Natural killer cell (primary cell): ENCODE results near the gene ZBTB25. TPM values are rescaled to one million over a fixed set of nuclear protein-coding genes. Genes with fewer than 3 reads are reported as not detected.

Experiments used
- ATAC-seq, 3 donors: fragments of 150-1000 bp in 2 of 3; fragments of 200-7000 bp in 1 of 3; cut with Tn5 transposase; 1 replicate in 1 of 3; 2 replicates in 2 of 3; pipeline ENCODE4 v1.10.0; 2021; ENCODE audit warnings: mild to moderate bottlenecking in 2 of 3, moderate library complexity in 2 of 3
- DNase-seq, 2 donors: peaks; one replicate each; pipeline versions ENCODE4 v3.0.0 to v3.0.0-alpha.2; 2013 to 2021; ENCODE audit warnings: mixed read lengths in 1 of 2
- H3K27ac ChIP-seq: one replicate; pipeline ENCODE4 v1.5.1; 2013; ENCODE audit warnings: mild to moderate bottlenecking, low read length
- H3K27me3 ChIP-seq: one replicate; pipeline ENCODE4 v1.6.1; 2013; ENCODE audit warnings: low read length; ENCODE audit not compliant: control insufficient read depth, insufficient read depth
- H3K36me3 ChIP-seq: one replicate; pipeline ENCODE4 v1.6.1; 2013; ENCODE audit warnings: low read length; ENCODE audit not compliant: control insufficient read depth, insufficient read depth
- H3K4me1 ChIP-seq: one replicate; pipeline ENCODE4 v1.6.1; 2013; ENCODE audit warnings: low read length; ENCODE audit not compliant: control insufficient read depth, insufficient read depth
- H3K4me3 ChIP-seq: one replicate; pipeline ENCODE4 v1.5.1; 2013; ENCODE audit warnings: low read length
- H3K9me3 ChIP-seq: one replicate; pipeline ENCODE4 v1.6.1; 2013; ENCODE audit warnings: low read length; ENCODE audit not compliant: control insufficient read depth, insufficient read depth
- H3K27ac Mint-ChIP-seq, 2 donors: one replicate each; pipeline ENCODE4 v1.8.0; 2022; ENCODE audit warnings: mild to moderate bottlenecking in 2 of 2, mixed read lengths in 2 of 2, moderate library complexity in 1 of 2
- H3K27me3 Mint-ChIP-seq, 2 donors: one replicate each; pipeline ENCODE4 v1.8.0; 2022; ENCODE audit warnings: low read depth in 2 of 2, mixed read lengths in 2 of 2
- H3K36me3 Mint-ChIP-seq: one replicate; pipeline ENCODE4 v1.8.0; 2022; ENCODE audit warnings: mixed read lengths
- H3K4me1 Mint-ChIP-seq, 2 donors: one replicate each; pipeline ENCODE4 v1.8.0; 2022; ENCODE audit warnings: mixed read lengths in 2 of 2
- H3K4me3 Mint-ChIP-seq: one replicate; pipeline ENCODE4 v1.8.0; 2022; ENCODE audit warnings: mild to moderate bottlenecking, moderate library complexity, mixed read lengths
- H3K9me3 Mint-ChIP-seq, 2 donors: one replicate each; pipeline ENCODE4 v1.8.0; 2022; ENCODE audit warnings: mixed read lengths in 2 of 2
- CTCF ChIP-seq: fragments of 200-600 bp; IDR thresholded peaks from one replicate; pipeline ENCODE4 v1.8.0; 2022; ENCODE audit warnings: antibody characterized with exemption
- WGBS: methylation state at CpG from one replicate; pipeline ENCODE4 v1.1.7; 2013; ENCODE audit warnings: missing lambda C conversion rate; ENCODE audit not compliant: insufficient coverage; 5-methylcytosine and 5-hydroxymethylcytosine counted together
- intact Hi-C: fragments of 100-400 bp; cut with micrococcal nuclease; formaldehyde crosslinking; loops from one replicate; pipeline ENCODE4 v1.14.2; 2022
- total RNA-seq, 4 donors: library from RNA; stranded (reverse); fragments of 120-200 nt in 1 of 4; gene quantifications; one replicate each; pipeline versions ENCODE4 v1.2.3 to v1.2.4, GENCODE V29; 2013 to 2022

Gene ZBTB25
- total RNA-seq, 3 donors from 2014 or later (not counting 1 experiment from before 2014, with no cell fraction given) = 29.7 to 36.7 (median 31.1) TPM

GRCh38 chr14:64407329-64407728 is 96.3 kb downstream of the ZBTB25 start:
- Histone ChIP-seq H3K27ac (no peak overlapping the region), H3K4me3 (no peak overlapping the region), H3K4me1 (no peaks in the 10 kb centered on the region), H3K27me3 (no peaks in the 10 kb centered on the region), H3K36me3 (peaks cover 6% of the 10 kb centered on the region), H3K9me3 (no peaks in the 10 kb centered on the region)
- Mint-ChIP-seq H3K36me3 (no peaks in the 10 kb centered on the region), H3K4me1 (no peaks in the 10 kb centered on the region), H3K4me3 (no peak overlapping the region), H3K9me3 (no peaks in the 10 kb centered on the region), H3K27me3 (no peaks in the 10 kb centered on the region), H3K27ac (no peak overlapping the region)
- no peak for DNase-seq
- no peak for ATAC-seq
- intact Hi-C loops = no loop called here
- no peak for TF ChIP-seq CTCF
- WGBS = 96% methylated on average over 2 of the region's 2 CpGs

GRCh38 chr14:64405295-64405694 is 98.3 kb downstream of the ZBTB25 start:
- no peak for DNase-seq
- Mint-ChIP-seq H3K36me3 (no peaks in the 10 kb centered on the region), H3K4me1 (no peaks in the 10 kb centered on the region), H3K9me3 (no peaks in the 10 kb centered on the region), H3K27me3 (no peaks in the 10 kb centered on the region), H3K4me3 (no peak overlapping the region), H3K27ac (no peak overlapping the region)
- no peaks in the 10 kb centered on the region for H3K27me3 ChIP-seq
- H3K27ac ChIP-seq = no peak overlapping the region
- no peak overlapping the region for H3K4me3 ChIP-seq
- H3K9me3 ChIP-seq = no peaks in the 10 kb centered on the region
- intact Hi-C loops = no loop called here
- no peaks in the 10 kb centered on the region for H3K36me3 ChIP-seq
- ATAC-seq = no peak
- no peaks in the 10 kb centered on the region for H3K4me1 ChIP-seq
- 100% methylated on average over 2 of the region's 4 CpGs for WGBS
- TF ChIP-seq CTCF = no peak

- Histone ChIP-seq H3K4me3 (no peak overlapping the region), H3K27me3 (no peaks in the 10 kb centered on the region), H3K4me1 (no peaks in the 10 kb centered on the region), H3K9me3 (no peaks in the 10 kb centered on the region), H3K27ac (no peak overlapping the region), H3K36me3 (no peaks in the 10 kb centered on the region)
- Mint-ChIP-seq H3K36me3 (no peaks in the 10 kb centered on the region), H3K4me1 (no peaks in the 10 kb centered on the region), H3K4me3 (no peak overlapping the region), H3K27me3 (no peaks in the 10 kb centered on the region), H3K9me3 (no peaks in the 10 kb centered on the region), H3K27ac (no peak overlapping the region)
- ATAC-seq (no peak), DNase-seq (no peak)
- WGBS = no CpG with 5 or more reads among the region's 1 CpG
- intact Hi-C loops = no loop called here
- TF ChIP-seq CTCF = no peak
Observed at GRCh38 chr14:64401949-64402348, 101.7 kb downstream of the ZBTB25 start.

- ATAC-seq (no peak), DNase-seq (no peak)
- H3K4me1 Mint-ChIP-seq = no peaks in the 10 kb centered on the region
- H3K27me3 Mint-ChIP-seq = no peaks in the 10 kb centered on the region
- H3K9me3 Mint-ChIP-seq = no peaks in the 10 kb centered on the region
- Histone ChIP-seq H3K4me3 (no peak overlapping the region), H3K36me3 (no peaks in the 10 kb centered on the region), H3K27me3 (no peaks in the 10 kb centered on the region), H3K4me1 (no peaks in the 10 kb centered on the region), H3K27ac (no peak overlapping the region), H3K9me3 (no peaks in the 10 kb centered on the region)
- intact Hi-C loops = no loop called here
- no peaks in the 10 kb centered on the region for H3K36me3 Mint-ChIP-seq
- H3K27ac Mint-ChIP-seq = no peak overlapping the region
- TF ChIP-seq CTCF = no peak
- 83% methylated on average over 2 of the region's 6 CpGs for WGBS
- H3K4me3 Mint-ChIP-seq = no peak overlapping the region
Observed at GRCh38 chr14:64400829-64401459, 102.7 kb downstream of the ZBTB25 start.
